CD4-positive, alpha-beta T cell treated with Interleukin-2 at 100 ng/mL for 4 hours (primary cell): ENCODE results near the gene SEMA6A.

Experiments used
- DNase-seq: peaks from one replicate; pipeline ENCODE4 v3.0.0-alpha.2; 2020; ENCODE audit warnings: low spot score

Gene SEMA6A

DNA sequence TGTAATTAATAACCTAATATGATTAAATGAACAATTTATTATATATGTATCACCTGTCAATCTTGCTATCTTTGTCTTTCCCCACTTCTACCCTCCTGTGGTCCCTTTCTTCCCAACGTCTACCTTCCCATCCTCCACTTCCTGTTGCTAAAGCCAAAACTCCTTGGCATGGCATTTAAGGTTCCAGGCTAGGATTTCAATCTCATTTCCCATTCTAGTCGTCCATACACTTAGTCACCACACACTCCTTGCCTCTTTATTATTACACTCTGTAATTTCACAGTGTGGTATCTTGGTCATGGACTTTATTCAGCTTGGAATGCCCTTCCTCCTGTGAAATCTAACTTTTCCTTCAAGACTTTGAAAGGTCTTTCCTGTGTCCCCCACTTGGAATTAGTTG, 115.3 kb downstream of the SEMA6A start:
- DNase-seq = no peak

DNA sequence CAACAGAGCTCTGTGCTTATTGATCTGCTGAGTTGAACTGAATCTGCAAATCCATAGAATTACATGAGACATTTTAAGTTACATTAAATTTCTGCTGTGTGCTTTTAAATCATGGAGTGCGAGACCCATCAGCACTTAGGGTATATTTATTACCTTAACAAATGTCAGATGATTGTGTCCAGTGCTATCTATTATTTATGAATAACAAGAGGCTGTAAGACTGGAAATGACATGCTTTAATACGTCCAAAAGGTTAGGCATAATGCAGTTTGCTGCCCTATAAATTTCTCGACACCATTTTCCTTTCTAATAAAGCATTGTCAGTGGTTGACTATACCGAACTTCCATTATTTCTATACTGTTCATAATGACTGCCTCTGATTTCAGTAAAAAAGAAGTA, 117.6 kb downstream of the SEMA6A start:
- no peak for DNase-seq

GRCh38 chr5:116456036-116456435, 118.6 kb downstream of the SEMA6A start:
- DNase-seq = no peak

DNA sequence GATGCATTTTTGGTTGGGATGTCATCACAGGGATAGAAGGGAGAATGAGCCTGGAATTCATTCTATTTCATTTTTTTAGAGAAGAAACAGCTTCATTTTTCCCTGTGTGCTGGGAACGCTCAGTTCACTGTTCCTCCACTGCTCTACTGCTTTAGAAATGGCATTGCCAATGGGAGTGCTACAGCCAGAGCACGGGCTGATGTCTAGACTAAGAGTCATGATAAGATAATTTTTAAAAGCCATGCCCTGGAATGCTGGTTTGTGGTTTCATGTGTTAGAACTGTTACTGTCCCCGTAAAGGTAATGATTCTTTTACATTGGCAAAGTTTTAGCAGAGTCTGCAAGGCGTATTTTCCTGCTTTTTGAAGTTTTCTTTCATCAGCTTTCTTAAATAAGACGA, 119.6 kb downstream of the SEMA6A start:
- no peak for DNase-seq

DNA sequence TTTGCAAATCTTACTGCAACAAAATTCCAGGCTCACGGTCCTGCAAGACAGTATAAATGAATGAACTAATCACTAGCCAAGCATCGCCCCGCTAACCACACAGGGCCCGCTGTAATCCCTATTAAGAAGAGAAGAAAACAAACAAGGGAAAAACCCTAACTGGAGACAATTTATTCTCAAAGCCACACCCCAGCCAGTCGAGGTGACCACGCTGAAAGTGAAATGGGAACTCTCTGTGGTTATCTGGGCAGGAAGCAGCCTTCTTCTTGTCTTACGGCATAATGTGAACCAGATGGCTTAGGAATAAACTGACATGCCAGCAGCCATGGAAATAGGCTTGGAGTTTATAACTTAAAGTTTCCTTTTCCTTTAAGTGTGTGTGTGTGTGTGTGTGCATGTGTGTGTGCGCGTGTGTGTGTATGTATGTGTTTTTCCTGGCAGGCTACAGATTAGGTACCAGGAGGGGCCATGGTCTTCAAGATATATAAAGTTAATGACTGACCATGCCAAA, 120.2 kb downstream of the SEMA6A start:
- no peak for DNase-seq

DNA sequence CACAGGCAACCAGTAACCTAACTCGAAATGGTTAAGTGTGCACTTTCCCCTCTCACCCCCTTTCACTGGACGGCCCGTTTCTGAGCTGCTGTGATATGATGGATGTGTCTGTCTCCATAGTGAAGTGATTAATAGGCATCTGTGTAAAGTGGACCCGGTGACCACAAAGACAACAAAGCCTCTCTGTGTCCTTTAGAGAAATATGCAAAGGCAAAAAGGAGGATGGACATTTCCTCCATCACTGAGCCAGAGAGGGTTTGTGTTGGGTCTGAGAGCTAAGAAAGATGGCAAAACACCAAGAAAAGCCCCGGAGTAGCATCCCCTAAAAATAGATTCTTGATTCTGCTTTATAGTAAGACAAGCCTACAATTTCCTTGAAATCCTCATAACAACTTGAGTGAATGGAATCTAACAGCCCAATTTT, 120.6 kb downstream of the SEMA6A start:
- DNase-seq = no peak

- no peak for DNase-seq
These were observed 121.8 kb downstream of the SEMA6A start for GRCh38 chr5:116452774-116453368.

GRCh38 chr5:116451905-116452450, 122.6 kb downstream of the SEMA6A start:
- DNase-seq = no peak

DNA sequence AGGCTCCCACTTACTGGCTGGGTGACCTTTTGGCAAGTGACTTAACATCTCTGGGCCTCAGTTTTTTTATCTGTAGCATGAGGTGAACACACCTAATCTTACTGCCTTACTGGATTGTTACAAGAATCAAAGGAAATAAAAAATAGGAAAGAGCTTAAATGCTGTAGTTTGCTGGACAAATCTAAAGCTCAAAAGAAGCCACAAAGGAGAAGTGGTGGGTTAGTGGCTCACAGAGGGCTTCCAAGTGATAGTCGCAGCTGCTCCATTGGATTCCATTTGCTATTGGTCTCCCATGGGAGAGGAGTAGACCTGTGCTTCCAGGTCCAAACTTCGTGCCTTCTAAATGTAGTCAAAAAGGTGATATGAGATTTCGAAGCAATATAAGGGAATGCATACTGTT, 123.6 kb downstream of the SEMA6A start:
- no peak for DNase-seq

DNA sequence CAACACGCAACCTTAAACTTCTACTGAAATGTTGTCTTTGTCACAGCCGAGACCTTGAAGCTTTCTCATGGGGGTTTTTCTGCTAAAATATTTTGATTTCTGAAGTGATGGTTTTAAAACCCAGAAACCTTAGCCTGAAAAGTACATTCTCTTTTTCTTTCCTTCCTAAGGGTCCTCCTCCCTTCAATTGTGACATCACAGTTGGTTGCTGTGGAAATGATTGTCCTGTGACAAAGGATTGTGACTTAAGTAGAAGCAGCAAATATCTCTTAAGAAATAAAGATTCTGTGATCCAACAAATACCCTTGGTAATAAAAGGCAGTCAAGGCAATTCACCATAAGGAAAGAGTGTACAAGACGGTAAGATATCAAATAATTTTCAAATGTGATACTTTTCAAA, 125.2 kb downstream of the SEMA6A start:
- no peak for DNase-seq

GRCh38 chr5:116448870-116449427, 125.7 kb downstream of the SEMA6A start:
- no peak for DNase-seq

- DNase-seq = no peak
These were observed 126.2 kb downstream of the SEMA6A start for GRCh38 chr5:116448450-116448849.

- no peak for DNase-seq
These were observed 128.1 kb downstream of the SEMA6A start for GRCh38 chr5:116446356-116447005.

- DNase-seq = no peak
These were observed 129.3 kb downstream of the SEMA6A start for GRCh38 chr5:116445311-116445710.

GRCh38 chr5:116444373-116445295, 130.0 kb downstream of the SEMA6A start:
- DNase-seq = no peak

DNA sequence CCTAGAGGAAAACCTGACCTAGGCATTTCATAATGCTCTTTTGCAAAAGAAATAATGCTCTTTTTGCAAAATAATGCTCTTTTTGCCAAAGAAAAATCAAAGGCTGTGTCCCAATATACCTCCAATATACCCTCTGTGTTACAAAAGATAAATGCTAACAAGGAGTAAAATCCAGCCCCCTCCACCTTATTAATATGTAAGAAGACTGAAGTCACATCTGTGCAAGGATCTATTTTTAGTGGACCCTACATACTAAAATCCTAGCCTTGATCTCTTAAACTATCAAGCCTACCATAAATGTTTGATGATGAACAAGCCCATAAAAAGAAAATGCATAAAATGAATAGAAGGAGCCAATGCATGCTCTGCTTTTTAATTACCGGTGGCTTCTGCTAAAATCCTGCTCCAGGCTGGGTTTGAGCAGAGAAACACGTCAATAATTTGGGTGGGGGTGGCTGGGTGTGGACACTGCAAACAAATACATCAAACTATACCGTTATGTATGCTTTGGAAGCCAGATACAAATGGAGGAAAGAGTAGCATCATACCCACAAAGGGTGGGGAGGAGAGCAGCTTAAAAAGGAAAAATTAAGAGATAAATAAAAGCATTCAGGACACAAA, 131.6 kb downstream of the SEMA6A start:
- no peak for DNase-seq

- DNase-seq = no peak
These were observed 132.5 kb downstream of the SEMA6A start for GRCh38 chr5:116442095-116442534.

- DNase-seq = no peak
These were observed 133.4 kb downstream of the SEMA6A start for GRCh38 chr5:116441223-116441622.

- DNase-seq = no peak
These were observed 134.1 kb downstream of the SEMA6A start for GRCh38 chr5:116440457-116441001.

DNA sequence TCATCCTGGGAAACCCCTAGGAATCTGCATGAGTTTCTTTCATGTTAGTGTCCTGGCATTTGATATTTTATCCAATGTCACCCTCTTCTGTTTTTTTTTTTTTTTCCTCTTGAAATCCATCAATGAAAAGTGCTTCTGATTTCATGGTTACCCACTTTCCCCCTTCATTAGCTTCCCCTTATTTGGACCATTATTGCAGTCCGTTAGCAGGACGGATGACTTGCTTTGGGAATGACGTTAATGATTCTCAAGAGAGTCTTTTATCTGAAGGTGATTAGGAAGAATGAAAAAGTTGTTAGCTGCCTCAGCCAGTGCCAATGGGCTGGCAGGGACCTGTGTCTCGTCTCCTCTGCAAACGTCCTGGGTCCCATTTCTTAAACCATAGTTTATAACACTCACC, 134.7 kb downstream of the SEMA6A start:
- no peak for DNase-seq

GRCh38 chr5:116438979-116439554, 135.6 kb downstream of the SEMA6A start:
- no peak for DNase-seq
